Pericardium fibroblast (primary cell): Measurements from ENCODE around the gene WDR35. TPM values are rescaled to one million over a fixed set of nuclear protein-coding genes. Genes with fewer than 3 reads are reported as not detected.

Source experiments
- total RNA-seq: library from RNA; depleted of rRNA; stranded (reverse); fragments of >200 nt; gene quantifications from 2 replicates; pipeline ENCODE4 v1.2.3, GENCODE V29; 2015

The WDR35 gene
- 2.2 and 3.4 TPM in 2 replicates for total RNA-seq

GRCh38 chr2:19989667-19990415 lies at the start of gene WDR35:
Gene WDR35, minus strand, starts transcription at chr2:19990105. Its CDS starts 90 bp downstream, at chr2:19990015.

DNA sequence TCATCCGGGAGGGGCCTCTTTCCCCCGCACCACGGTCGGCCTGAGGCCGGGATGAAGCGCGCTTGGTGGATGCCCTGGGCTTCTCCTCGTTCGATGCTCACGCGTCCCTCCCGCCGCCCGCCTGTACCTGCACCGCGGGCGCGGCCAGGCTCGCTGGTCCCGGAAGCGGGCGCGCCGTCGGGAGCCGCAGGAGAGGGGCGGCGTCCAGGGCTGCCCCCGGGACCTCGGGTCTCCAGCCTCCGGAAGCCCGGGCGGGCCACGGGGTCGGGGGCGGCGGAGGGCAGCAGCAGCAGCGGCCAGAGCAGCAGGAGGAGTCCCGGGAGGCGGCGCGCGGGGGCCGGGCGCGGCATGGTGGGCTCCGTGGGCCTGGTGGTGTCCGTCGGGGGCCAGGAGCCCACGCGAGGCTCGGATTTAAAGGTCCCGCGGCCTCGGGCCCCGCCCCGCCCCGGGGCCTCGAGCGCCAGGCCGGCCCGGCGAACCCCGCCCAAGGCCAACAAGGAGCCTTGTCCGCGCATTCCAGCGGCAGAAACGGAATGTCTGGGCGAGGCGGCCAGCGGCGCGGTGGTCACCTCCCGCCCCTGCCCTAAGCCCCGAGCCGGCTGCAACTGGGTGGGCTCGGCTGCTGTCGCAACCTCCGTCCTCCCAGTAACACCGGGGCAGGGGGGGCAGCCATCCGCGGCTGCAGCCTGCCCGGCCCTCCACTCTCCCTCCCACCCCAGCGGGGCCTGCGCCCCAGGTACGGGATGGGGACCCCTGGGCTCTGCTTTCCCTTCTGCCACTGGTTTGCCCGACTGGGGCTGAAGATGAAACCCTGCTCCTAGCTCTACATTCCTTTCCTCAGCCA lies 22.6 kb upstream of the WDR35 start, which contains the start of gene MATN3:
MATN3 (minus strand) TSS at position 387 of the 844 bp plus-strand sequence; CDS start at position 350, 37 bp downstream.

DNA sequence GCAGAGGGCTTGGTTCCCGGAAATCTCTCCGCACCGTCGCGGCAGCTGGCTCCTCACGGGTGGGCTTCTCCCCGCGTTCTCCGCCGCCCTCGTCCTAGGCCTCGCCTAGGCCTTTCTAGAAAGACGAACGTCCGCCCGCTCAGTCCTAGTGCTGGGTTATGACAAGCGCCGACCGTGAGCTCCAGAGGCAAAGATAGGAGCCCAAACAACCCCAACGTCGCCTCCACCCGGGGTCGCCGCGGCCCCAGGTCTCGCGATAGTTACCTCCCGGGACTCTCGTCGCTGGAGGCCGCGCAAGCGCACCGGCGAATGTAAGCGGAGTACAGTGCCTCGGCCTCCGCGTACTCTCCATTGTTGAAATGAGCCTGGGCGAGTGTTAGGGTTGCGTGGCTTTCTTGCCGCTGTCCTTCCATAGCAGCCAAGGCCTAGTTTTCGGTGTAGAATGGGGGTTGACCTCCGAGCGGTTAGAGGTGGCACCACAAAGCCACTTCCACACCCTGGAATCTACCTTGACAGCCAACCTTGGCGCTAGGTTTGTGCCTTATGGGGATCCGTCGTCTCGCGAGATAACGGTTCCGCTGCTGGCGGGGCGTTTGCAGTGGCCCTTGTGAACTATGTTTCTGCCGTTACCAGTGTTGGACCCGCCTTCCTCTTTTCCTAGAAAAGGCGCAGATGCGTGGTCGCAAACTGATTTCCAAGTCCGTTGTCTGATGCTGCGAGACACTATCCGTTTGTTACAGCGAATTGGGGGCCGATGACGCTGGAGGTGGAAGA lies 88.3 kb downstream of the WDR35 start, which contains the start of gene TTC32:
TTC32 (minus strand) TSS at position 542 of the 774 bp plus-strand sequence; CDS start at position 413, 129 bp downstream.

Other genes with a start within 250 kb of the WDR35 start
- gene TTC32, start 88.1 kb downstream of the WDR35 start, total RNA-seq, result 1.2 and 2.3 TPM in 2 replicates
- 2.1 and 2.9 TPM in 2 replicates for gene MATN3, start 22.6 kb upstream of the WDR35 start, total RNA-seq
- 252 and 282 TPM in 2 replicates for gene LAPTM4A, start 61.5 kb upstream of the WDR35 start, total RNA-seq
- gene SDC1, start 235.0 kb upstream of the WDR35 start, total RNA-seq, result 1.8 and 4.0 TPM in 2 replicates